ENCODE data around the gene EPB42.
"Not testable (repeated sequence)": the region's sequence is repeated elsewhere in the genome, so short reads cannot be mapped to it uniquely, and the experiment has no call there.

EPB42 gene

DNA sequence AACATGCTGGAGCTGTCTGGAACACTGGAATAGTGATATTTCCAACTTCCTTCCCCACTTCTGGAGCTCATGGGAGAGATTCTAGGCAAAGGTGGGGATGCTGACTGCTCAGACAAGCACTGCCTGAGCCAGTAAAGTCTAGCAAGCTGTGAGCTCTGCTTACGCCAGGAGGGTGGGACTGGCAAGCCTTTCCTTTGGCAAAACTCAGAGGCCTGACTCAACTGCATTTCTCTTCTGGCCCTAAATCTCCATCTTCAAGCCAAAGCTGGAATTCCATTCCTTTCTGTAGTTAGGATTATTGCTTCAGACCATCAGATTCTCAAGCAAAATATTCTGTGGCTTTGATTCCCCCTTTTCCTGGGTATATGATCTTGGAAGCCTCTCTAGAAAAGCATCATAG lies 20.3 kb upstream of the EPB42 start:
- no peak for DNase-seq (ENCODE audit: low read depth)

DNA sequence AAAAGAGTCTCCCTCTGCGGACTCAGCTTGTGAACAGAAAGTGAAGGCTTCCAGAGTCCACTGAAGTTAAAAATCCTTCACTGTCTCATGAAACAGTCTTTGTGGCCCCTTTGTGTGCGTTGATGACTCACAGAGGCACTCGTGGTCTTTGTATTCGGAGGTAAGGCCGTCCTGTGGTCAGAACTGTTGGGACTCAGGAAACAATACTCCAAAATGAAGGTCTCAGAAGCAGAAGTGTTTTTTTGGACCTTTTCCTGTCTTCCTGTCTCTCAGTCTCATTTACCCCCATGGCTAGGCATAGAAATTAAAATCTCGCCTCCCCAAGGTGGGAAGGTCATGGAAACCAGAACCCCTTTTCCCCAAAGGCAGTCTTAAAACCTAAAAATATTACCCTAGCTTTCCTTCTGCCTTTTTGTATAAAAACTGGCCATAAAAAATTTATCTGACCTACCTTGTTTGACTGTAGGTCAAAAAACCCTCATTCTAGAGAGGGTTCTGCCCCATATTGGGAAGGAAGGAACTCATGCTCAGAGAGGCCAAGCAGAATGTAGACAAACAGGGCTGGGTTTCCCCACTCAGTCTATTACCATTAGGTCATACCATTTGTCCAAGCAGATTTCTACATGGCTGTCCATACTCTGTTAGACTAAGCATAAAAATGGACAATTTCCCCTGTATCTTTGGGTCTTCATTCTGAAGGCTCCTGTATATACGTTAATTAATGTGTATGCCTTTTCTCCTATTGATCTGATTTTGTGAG lies 19.1 kb upstream of the EPB42 start:
- DNase-seq (ENCODE audit: low read depth) = no peak

DNA sequence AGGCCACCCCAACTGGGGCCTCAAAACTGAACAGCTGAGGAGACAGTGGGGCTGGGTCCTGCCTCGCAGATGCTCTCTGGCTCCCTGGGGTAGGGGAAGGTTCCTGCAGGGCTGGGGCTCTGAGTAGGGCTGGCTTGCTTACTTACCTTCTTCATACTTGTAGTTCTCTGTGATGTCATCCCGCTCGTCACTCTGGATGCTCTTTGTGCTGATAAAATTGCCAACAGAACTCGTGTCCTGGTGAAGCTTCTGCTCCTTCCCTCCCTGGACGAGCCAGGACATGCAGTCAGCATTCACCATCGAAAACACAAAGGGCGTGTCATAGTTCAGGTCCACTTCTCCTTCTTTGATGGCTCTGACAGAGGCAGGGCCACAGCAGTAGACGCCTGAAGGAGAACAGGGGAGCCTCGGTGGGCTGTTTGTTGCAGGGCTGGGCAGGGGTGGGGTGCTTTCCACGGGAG lies 17.9 kb upstream of the EPB42 start:
- no peak for DNase-seq (ENCODE audit: low read depth)

DNA sequence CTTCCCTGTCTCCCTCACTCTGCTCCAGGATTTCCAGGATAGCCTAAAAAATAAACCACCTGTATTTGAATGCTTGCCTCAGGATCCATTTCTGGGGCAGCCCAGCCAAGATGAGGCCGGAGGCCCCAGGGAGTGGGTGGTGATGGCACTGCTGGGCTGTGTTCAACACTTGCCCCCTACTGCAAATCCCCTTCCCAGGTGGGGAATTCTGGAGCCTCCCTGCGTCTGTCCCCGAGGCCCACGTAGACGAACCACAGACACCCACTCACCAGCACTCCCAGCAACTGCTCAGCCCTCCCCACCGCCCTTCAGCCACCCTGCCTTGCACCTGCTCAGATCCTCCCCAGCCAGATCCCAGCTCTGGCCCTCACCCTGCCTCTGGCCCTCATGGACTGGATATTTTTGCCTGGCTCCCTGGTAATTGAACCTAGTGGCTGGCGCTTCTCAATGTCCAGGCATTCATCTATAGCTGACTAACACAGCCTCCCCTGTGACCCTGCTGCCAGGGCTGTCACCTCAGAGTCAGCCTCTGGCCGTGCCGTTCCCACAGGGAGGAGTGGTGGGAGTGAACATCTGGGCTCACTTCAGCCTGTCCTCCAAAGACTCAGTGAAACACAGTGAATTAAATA lies 17.1 kb upstream of the EPB42 start:
- DNase-seq (ENCODE audit: low read depth) = no peak

DNA sequence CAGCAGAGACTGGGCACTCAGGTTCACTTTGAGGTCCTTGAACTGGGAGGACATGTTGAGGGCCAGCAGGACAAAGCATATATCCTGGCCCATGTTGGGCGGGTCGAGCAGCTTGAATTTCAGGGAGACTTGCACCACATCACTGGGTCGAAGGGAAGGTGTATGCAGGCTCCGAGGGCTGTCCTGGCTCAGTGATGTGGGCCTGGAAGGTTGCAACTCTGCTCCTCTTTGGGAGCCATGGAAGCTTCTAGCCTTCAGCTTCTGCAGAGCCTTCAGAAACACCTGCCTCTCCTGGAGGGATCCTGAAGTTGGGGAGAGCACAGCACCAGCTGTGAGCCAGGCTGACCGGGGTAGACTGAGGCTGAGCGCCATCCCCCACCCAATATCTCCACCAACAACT lies 14.7 kb upstream of the EPB42 start:
- DNase-seq (ENCODE audit: low read depth) = no peak

DNA sequence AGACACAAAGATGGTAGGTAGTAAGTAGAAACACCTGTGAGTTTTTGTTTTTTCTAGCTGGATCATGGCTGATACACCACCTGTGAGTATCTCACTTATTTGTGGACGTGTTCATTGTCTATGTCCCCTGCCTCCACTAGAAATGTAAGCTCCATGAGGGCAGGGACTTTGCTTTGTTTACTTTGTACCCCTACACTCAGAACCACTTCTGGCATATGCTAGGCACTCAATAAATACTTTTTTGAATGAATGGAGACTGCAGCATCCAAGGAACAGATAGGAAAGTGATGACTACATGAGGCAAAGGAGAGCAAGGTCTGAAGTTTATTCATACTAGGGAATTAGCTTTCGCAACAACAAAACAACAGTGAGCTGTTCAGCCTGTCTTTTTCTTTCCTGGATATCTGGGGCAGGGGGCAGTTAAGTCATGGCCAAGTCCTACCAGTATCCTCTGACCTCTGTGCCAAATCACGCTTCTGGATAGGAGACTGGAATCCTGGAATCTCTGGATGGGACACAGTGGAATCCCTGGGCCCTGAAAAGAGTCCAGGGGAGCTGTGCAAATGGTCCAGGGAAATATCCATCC lies 11.6 kb upstream of the EPB42 start:
- DNase-seq (ENCODE audit: low read depth) = no peak

DNA sequence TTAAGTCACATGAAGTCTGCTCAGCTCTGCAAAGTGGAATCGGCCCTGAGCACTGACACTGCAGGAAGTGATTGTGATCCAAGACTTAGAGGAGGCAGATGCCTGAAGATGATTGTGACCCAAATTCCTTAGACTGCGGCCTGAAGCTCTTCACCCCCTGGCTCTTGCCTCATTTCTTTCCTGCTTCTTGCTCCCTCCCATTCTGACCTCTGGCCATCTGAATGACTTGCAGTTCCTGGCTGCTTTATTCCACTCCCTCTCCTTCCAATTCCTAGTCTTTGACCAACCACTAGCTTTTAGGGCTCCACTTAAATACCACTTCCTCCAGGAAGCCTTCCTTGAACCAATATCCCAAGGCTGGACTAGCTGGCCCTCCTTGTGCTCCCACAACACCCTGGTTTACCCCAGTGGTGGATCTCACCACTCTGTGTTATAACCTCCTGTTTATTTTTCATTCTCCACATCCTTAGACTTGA lies 9.9 kb upstream of the EPB42 start:
- DNase-seq (ENCODE audit: low read depth) = no peak

DNA sequence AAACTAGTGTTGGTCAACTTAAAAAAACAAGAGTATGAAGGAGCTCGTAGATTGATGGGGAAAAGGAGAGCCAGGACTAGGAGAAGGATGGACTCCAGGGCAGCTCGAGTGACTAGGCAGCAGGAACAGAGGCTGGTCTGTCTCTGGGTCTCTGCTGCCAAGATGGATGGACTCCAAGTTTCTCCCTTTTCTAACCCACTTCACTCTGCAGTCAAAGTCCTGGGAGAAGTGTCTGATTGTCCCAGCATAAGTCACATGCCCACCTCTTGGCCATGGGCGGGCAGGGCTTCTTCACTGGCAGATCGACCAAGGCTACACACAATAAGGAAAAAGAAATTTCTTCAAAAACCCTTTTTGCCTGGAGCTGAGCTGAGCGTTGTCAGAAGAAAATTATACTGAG lies 9.2 kb upstream of the EPB42 start:
- DNase-seq (ENCODE audit: low read depth) = no peak

DNA sequence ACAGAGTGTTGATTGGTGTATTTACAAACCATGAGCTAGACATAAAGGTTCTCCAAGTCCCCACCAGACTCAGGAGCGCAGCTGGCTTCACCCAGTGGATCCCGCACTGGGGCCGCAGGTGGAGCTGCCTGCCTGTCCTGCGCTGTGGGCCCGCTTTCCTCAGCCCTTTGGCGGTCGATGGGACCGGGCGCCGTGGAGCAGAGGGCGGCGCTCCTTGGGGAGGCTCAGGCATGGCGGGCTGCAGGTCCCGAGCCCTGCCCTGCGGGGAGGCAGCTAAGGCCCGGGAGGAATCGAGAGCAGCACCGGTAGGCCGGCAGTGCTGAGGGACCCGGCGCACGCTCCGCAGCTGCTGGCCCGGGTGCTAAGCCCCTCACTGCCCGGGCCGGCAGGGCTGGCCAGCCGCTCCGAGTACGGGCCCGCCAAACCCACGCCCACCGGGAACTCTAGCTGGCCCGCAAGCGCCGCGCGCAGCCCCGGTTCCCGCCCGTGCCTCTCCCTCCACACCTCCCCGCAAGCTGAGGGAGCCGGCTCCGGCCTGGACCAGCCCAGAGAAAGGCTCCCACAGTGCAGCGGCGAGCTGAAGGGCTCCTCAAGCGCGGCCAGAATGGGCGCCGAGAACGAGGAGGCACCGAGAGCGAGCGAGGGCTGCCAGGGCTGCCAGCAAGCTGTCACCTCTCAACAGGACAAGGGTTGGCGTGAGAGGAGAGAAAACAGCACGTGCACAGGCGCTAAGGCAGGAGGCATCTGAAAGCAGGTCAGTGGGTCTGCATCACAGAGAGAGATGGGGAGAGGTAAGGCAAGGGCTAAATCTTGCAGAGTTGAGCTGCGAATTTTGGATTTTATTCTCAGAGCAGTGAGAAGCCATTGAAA lies 5.9 kb upstream of the EPB42 start:
- DNase-seq (ENCODE audit: low read depth) = no peak

DNA sequence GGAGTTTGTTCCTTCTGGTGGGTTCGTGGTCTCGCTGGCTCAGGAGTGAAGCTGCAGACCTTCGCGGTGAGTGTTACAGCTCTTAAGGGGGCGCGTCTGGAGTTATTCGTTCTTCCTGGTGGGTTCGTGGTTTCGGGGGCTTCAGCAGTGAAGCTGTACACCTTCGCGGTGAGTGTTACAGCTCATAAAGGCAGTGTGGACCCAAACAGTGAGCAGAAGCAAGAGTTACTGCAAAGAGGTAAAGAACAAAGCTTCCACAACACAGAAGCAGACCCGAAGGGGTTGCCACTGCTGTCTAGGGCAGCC lies 5.1 kb upstream of the EPB42 start:
- not testable (repeated sequence) for DNase-seq (ENCODE audit: low read depth)

DNA sequence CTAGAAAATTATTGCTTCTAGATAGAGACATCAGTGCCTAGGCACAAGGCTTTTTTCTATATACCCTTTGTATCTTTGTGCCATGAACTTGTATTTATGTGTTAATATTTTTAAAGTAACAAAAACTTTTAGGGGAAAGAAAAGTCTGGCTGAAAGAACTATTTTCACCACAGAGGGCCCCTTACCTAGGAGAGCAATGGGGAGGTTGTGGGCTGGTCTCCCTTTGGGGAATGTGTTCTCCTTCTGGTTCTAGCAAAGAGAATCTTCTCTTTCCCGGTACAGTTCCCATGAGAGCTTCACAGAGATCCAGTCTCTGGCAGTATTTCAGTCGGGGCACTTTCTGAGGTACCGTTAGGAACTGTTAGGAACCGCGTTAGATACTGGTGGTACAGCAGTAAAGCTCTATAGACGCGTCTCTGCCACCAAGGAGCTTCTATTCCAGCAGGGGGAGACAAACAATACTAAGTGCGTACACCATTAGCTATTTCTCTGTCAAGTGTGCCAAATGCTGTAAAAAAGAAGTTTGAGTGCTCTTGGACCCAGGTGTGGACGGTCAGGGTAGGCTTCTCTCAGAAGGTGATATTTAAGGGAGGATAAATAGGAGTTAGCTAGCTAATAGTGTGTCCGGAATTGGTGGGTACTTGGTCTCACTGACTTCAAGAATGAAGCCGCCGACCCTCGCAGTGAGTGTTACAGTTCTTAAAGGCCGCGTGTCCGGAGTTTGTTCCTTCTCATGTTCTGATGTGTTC lies 4.6 kb upstream of the EPB42 start:
- DNase-seq (ENCODE audit: low read depth) = peak; percentile 18

DNA sequence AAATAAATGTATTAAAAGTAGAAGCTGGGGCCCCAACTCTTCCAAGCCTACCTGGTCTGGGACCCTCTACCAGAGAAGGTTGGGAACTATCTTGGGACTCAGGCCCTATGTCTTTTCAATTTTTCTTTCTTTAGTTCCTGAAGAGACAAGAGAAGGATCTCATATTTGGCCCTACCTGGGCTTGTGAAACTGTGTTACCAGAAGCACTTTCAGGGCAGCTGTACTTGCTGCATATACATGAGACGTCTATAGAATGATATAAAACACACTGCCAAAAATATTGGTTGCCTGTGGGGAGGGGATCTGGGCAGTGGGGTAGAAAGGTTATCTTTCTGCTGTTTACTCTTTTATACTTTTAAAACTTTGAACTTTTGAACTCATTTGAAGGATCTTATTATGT lies 604 bp upstream of the EPB42 start:
- no peak for DNase-seq (ENCODE audit: low read depth)

DNA sequence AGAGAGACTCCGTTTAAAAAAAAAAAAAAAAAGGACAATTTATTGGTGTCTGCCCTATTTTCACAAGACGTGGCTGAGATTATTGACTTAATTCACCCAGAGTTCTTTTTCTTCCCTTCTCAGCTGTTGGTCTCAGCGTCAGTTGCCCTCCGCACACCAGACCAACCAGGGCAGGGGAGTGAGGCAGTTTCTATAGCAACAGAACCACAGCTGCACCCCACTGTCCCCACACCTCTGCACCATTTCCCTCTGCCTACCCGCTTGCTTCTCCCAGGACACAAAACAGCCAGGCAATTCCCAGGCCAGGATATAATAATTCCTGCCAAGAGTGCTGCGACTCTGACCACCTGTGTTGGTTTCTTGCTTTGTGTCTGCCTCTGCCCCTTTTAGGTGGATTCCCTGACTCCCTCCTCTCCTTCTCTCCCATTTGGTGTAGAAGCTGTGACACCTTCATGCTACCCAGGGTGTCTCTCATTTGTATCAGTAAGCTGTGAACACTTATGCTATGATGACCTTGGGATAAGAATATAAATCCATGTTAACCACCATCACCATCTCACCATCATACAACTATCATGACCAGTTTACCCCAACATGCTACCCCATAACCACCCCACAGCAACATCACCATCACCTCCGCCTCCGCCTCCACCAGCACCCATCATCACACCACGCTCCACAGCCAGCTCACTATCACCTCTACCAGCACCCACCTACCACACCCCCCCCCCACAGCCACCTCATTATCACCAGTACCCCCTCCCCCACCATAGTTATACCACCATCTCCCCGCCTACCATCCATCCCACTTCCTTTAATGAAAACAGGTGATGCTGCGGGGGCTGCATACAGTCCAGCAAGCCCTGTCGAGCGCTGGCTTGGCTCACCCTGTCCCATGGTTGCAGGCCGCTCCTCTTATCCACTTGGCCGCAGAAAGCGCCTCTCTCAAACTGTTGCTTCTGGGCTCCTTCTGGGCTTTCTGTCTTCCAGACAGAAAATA lies 589 bp downstream of the EPB42 start:
- no peak for DNase-seq (ENCODE audit: low read depth)

DNA sequence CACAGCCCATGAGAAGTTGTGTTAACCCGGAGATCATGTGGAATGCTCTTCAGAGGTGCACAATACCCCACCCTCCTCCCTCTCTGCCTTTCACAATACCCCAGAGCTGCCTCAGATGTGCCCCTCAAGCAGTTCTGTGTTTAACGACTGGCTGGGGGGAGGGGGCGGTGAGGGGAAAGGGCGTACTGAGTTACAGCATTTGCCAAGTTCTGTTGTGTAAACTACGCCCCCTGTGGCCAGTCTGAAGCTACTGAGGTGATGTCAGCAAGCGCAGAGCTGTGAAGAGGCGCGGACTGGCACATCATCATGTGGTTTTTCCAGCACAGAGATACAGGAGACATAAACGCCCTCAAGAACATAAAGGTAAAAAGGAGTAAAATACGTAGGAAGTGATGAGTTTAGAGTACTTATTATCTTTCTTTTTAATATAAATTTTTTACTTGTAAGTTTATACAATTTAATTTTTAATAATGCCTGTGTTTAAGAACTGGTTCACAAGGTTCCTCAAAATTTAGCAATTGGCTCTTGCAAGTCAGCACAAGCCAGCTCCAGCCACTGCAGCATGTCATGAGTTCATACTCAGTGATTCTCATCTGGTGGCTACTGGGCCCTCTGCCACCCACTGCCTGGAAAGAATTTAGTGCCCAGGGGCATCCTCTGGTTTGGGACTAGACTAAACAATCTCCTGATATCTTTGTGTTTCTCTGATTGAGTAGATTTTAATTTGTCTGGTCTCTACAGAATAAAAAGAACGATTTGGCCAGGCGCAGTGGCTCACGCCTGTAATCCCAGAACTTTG lies 1.7 kb downstream of the EPB42 start:
- DNase-seq (ENCODE audit: low read depth) = no peak

DNA sequence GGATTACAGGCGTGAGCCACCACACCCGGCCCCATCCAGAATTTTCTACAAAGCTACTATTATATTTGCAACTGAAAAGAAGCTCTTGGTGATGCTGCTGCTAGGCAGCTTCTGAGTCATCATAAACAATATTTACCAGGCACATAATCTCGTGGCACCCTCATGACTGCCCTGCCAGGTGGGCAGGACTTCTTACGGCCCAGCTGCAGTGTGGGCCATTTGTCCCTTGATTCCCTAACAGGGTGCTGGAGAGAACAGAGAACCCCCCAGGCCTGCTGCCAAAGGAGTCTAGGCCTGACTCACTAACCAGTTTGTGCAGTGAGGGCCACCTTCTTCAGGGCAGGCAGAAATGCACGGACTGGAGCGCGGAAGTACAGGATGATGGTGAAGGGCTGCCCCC lies 4.9 kb downstream of the EPB42 start:
- DNase-seq (ENCODE audit: low read depth) = no peak

DNA sequence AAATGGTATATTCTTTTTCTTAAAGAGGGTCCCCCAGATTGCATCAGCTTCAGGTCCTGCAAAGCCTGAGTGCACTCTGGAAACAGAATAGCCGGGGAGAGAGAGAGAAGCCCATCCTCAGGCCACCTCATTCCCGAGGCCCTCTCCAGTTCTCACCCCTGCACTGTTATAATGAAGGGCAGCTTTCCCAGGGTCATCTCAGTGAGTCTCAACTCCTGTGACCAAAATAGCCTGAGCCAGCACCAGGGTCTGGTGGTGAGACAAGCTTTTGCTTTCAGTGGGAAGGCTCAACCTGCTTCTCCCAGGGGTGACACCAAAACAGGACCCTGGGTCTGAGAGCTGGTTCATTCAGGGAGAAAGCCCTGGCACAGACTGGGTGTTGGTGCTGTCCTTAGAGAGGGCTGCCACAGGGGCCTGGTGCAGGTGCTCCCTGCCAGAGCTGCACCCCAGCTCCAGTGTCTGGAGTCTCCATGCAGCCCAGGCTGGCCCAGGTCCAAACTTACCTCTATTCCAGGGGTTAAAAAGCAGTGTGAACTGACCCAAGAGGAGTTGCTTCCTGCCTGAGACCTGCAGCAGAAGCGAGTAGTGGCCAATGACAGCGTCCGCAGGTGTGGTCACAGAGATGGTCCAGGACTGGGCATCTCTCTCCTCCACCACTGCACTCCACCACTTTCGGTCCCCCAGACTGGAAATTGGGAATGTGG lies 6.1 kb downstream of the EPB42 start:
- DNase-seq (ENCODE audit: low read depth) = no peak

DNA sequence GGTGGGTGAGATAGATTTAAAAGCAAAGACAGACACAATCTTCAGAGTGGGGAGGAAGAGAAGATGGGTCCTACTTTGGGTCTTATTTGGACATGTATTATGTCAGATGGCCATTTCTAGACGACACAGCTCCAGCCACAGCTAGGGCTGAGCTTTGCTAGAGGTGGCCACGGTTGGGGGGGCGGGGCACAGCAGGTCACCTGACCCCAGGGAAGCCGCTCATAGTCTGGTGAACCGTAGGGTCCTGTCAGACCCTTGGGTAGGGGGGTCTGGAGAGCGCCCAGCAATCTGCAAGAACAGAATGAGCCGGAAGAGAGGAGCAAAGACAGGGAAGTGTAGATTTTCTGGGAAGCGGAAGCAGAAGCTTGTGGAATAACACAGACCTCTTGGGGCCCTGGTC lies 6.6 kb downstream of the EPB42 start:
- no peak for DNase-seq (ENCODE audit: low read depth)

DNA sequence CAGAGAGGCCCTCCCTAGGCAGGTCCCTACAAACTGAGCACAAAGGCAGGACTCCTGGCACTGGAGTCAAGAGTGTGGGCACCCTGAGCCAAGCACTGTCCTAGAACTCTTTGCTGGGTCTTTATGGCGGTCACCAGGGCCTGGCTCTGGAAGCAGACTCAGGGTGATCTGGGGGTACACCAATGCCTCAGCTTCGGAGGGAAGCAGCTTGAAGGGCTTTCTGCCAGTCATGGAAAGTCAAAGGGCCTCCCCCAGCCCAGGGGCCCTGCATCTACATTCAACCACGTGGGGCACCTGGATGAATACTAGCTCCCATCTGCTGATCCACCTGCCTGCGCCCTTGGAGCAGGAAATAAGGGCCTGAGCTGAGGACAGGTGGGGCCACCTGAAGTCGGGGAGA lies 7.4 kb downstream of the EPB42 start:
- no peak for DNase-seq (ENCODE audit: low read depth)

DNA sequence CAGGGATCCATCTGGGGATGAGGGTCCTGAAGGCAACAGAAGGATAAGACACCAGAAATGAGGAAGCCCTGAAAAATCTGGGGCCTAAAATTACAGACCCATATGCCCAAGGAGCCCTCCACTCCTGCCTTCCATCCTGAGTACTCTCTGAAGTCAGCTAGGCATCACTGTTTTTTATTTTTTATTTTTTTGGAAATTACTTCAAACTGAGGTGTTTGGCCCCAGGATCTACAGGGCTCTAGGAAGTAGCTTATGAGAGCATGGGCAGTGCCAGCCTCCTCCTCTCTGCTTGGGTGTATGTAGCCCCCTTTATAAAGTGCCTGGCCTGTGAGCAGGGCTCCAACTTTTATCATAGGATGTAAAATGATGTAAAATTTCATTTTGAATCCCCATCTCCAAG lies 7.9 kb downstream of the EPB42 start:
- no peak for DNase-seq (ENCODE audit: low read depth)
